Lower lobe of right lung (tissue), 2 donors: ENCODE results near the gene SEZ6. TPM values are rescaled to one million over a fixed set of nuclear protein-coding genes. Genes with fewer than 3 reads are reported as not detected.

Source experiments
- ATAC-seq, 2 donors: fragments of 200-7000 bp; cut with Tn5 transposase; one replicate each; pipeline ENCODE4 v1.9.1; 2020 to 2022; ENCODE audit warnings: mild to moderate bottlenecking in 2 of 2, moderate library complexity in 2 of 2
- DNase-seq: peaks from one replicate; pipeline ENCODE4 v3.0.0-alpha.2; 2020
- H3K27ac ChIP-seq: fragments of 200-600 bp; one replicate; pipeline ENCODE4 v1.8.0; 2022
- H3K27me3 ChIP-seq: fragments of 200-600 bp; one replicate; pipeline ENCODE4 v1.8.0; 2022; ENCODE audit warnings: low read depth
- H3K36me3 ChIP-seq: fragments of 200-600 bp; one replicate; pipeline ENCODE4 v1.8.0; 2022; ENCODE audit warnings: mild to moderate bottlenecking
- H3K4me1 ChIP-seq: fragments of 200-600 bp; one replicate; pipeline ENCODE4 v1.8.0; 2022
- H3K4me3 ChIP-seq: fragments of 200-600 bp; one replicate; pipeline ENCODE4 v1.8.0; 2022; ENCODE audit warnings: mild to moderate bottlenecking
- H3K9me3 ChIP-seq: fragments of 200-600 bp; one replicate; pipeline ENCODE4 v1.8.0; 2022
- CTCF ChIP-seq: fragments of 200-600 bp; IDR thresholded peaks from one replicate; pipeline ENCODE4 v1.8.0; 2022; ENCODE audit warnings: antibody characterized with exemption, mild to moderate bottlenecking
- intact Hi-C: fragments of 100-400 bp; cut with DNase I; formaldehyde crosslinking; loops from one replicate; pipeline ENCODE4 v1.11.0; 2022
- total RNA-seq: library from RNA; stranded (reverse); fragmentation: NEBNext Ultra II Directional; extraction: Animal tissue kit (Norgen Biotek cat#: 25700); gene quantifications from one replicate; pipeline ENCODE4 v1.2.1, GENCODE V29; 2021
- donor health status: DM: no; HTN: yes; CAD: no; lungs with severe emphysema.

Gene SEZ6
- total RNA-seq, 1 donor from 2014 or later: not detected

- H3K4me3 ChIP-seq: no peak overlapping the region
- no peak overlapping the region for H3K27ac ChIP-seq
- ATAC-seq (no peak), DNase-seq (no peak)
- H3K27me3 ChIP-seq: no peaks in the 10 kb centered on the region
- intact Hi-C loops: no loop called here
- TF ChIP-seq CTCF: no peak
- H3K4me1 ChIP-seq: peaks cover 23% of the 10 kb centered on the region
- no peaks in the 10 kb centered on the region for H3K36me3 ChIP-seq
- H3K9me3 ChIP-seq: no peaks in the 10 kb centered on the region
Observed at GRCh38 chr17:29039764-29040598, 34.1 kb upstream of the SEZ6 start.

- Histone ChIP-seq H3K9me3 (no peaks in the 10 kb centered on the region), H3K4me1 (peaks cover 12% of the 10 kb centered on the region), H3K36me3 (no peaks in the 10 kb centered on the region), H3K27me3 (peaks cover 4% of the 10 kb centered on the region), H3K27ac (no peak overlapping the region), H3K4me3 (no peak overlapping the region)
- intact Hi-C loops: no loop called here
- ATAC-seq (no peak), DNase-seq (no peak)
- TF ChIP-seq CTCF: no peak
Observed at GRCh38 chr17:29038085-29038795, 32.4 kb upstream of the SEZ6 start.

GRCh38 chr17:29037739-29038084, 31.9 kb upstream of the SEZ6 start:
- DNase-seq (no peak), ATAC-seq (no peak)
- H3K27me3 ChIP-seq: peaks cover 5% of the 10 kb centered on the region
- H3K4me3 ChIP-seq: no peak overlapping the region
- no peak for TF ChIP-seq CTCF
- H3K9me3 ChIP-seq: no peaks in the 10 kb centered on the region
- H3K27ac ChIP-seq: no peak overlapping the region
- H3K36me3 ChIP-seq: no peaks in the 10 kb centered on the region
- H3K4me1 ChIP-seq: peaks cover 7% of the 10 kb centered on the region
- intact Hi-C loops: no loop called here

- no peak overlapping the region for H3K27ac ChIP-seq
- no peak for DNase-seq
- ATAC-seq: no peak
- no peaks in the 10 kb centered on the region for H3K4me1 ChIP-seq
- H3K9me3 ChIP-seq: no peaks in the 10 kb centered on the region
- peaks cover 5% of the 10 kb centered on the region for H3K27me3 ChIP-seq
- TF ChIP-seq CTCF: no peak
- no peak overlapping the region for H3K4me3 ChIP-seq
- intact Hi-C loops: no loop called here
- H3K36me3 ChIP-seq: no peaks in the 10 kb centered on the region
Observed at GRCh38 chr17:29036584-29036983, 30.8 kb upstream of the SEZ6 start.

GRCh38 chr17:29034510-29034909, 28.7 kb upstream of the SEZ6 start:
- DNase-seq (no peak), ATAC-seq (no peak)
- Histone ChIP-seq H3K9me3 (no peaks in the 10 kb centered on the region), H3K36me3 (no peaks in the 10 kb centered on the region), H3K27ac (no peak overlapping the region), H3K27me3 (peaks cover 5% of the 10 kb centered on the region), H3K4me1 (no peaks in the 10 kb centered on the region), H3K4me3 (no peak overlapping the region)
- TF ChIP-seq CTCF: no peak
- intact Hi-C loops: no loop called here
